IPS DF 6.9 (cell line): ENCODE measurements around the gene HDDC2.

Experiments used
- DNase-seq: peaks from one replicate; pipeline ENCODE4 v3.0.0-alpha.2; 2013; ENCODE audit warnings: low read depth, low spot score
- H3K27ac ChIP-seq: one replicate; pipeline ENCODE4 v1.5.1; 2013; ENCODE audit warnings: low read length, control low read depth
- H3K27me3 ChIP-seq: 2 replicates; pipeline ENCODE4 v1.6.1; 2013; ENCODE audit warnings: mild to moderate bottlenecking, low read length; ENCODE audit not compliant: control insufficient read depth, insufficient read depth
- H3K36me3 ChIP-seq: 2 replicates; pipeline ENCODE4 v1.6.1; 2013; ENCODE audit warnings: low read length; ENCODE audit not compliant: control insufficient read depth, insufficient read depth
- H3K4me1 ChIP-seq: 2 replicates; pipeline ENCODE4 v1.6.1; 2013; ENCODE audit warnings: low read length; ENCODE audit not compliant: control insufficient read depth, insufficient read depth
- H3K4me3 ChIP-seq: 2 replicates; pipeline ENCODE4 v1.5.1; 2013; ENCODE audit warnings: mild to moderate bottlenecking, low read length
- H3K9me3 ChIP-seq: 2 replicates; pipeline ENCODE4 v1.6.1; 2013; ENCODE audit warnings: low read length, inconsistent platforms; ENCODE audit not compliant: control insufficient read depth, insufficient read depth
- WGBS: extraction: QIAGEN DNeasy Blood & Tissue Kit; methylation state at CpG from one replicate; pipeline ENCODE4 v1.1.7; 2013; ENCODE audit warnings: mixed read lengths, missing lambda C conversion rate; ENCODE audit not compliant: insufficient read length, insufficient coverage; 5-methylcytosine and 5-hydroxymethylcytosine counted together

Gene HDDC2

DNA sequence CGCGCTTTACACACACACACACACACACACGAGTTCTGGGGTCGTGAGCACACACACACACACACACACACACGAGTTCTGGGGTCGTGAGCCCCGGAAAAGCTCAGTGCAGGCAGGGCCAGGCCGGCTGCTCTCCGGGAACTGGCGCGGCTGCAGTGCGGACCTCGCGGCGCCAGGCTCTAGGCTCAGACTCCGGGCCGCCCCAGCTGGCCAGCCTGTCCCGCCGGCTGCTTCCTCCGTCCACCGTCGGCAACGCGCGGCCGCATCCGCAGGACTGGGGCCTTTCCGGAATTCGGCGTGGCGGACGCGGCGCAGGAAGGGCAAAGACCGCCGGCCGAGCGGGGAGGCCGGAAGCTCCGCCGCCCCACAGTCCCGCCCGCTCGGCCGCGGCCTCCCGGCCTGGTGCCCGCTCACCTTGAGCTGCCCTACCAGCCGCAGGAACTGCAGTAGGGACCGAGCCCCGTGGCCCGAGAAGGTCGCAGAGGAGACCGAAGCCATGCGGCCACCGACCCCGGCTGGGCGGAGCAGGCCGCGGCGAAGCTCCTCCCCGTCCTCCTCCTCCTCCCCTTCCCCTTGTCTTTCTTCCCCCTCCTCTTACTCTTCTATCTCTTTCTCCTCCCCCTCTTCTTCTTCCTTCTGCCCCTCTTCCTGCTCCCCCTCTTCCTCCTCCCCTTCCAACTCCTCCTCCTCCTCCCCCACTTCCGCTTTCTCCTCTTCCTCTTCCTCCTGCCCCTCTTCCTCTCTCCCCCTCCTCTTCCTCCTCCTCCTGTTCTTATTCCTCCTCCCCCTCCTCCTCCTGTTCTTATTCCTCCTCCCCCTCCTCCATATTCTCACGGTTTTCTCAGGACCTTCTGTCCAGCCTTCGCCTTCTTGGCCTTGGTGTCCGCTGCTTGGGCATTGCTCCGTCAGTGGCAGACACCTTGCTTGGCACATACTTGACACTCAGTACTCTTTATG lies at the start of gene HDDC2:
Gene HDDC2, minus strand, starts transcription at position 533 of the 957 bp plus-strand sequence. Its CDS starts 35 bp downstream, at position 498.
- peaks cover 2% of the 10 kb centered on the region; the same call in 1 of the 2 replicates for H3K36me3 ChIP-seq
- peak within 1 kb of the TSS; percentile 56; the same call in 1 of the 2 replicates for H3K4me3 ChIP-seq
- no peaks in the 10 kb centered on the region for H3K4me1 ChIP-seq
- no CpG with 5 or more reads among the region's 67 CpGs for WGBS
- no peaks in the 10 kb centered on the region for H3K27me3 ChIP-seq
- no peak within 1 kb of the TSS for H3K27ac ChIP-seq
- H3K9me3 ChIP-seq = no peaks in the 10 kb centered on the region
- DNase-seq = no peak

DNA sequence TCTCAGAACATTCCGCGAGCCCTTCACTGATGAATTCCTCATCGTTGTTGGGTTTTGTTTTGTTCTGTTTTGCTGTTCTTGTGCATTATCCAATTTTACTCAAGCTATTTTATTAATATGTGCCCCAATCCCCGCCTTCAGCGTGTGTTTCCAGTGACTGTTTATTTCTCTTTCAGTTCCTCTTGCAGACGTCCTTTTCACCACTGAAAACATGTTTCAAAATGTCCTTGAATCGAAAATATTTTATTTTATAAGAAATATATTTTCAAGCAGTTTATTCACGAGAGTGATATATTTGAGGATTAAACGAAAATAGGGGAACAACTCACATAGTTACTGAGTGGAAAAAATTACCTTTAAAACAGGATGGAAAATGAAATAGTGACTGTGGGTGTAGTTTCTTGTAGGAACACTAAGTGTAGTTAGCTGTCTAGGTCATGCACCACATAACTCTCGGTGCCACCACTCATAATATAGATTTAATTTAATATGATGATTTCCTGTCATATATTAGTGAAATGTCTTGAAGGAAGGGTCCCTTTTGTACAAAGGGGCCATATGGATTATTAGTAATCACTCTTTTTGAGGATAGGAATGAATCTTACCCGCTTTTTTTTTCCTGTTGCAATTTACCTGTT lies 45.3 kb upstream of the HDDC2 start:
- no peak overlapping the region for H3K4me3 ChIP-seq
- H3K27me3 ChIP-seq = no peaks in the 10 kb centered on the region
- no peaks in the 10 kb centered on the region for H3K36me3 ChIP-seq
- no peak for DNase-seq
- 100% methylated on average over 2 of the region's 11 CpGs for WGBS
- no peaks in the 10 kb centered on the region for H3K9me3 ChIP-seq
- no peak overlapping the region for H3K27ac ChIP-seq
- H3K4me1 ChIP-seq = 0 out of 2 replicates have a peak, but pooled peaks cover 2% of the 10 kb centered on the region

GRCh38 chr6:125346201-125346925 lies 44.6 kb upstream of the HDDC2 start:
- H3K27me3 ChIP-seq = no peaks in the 10 kb centered on the region
- H3K36me3 ChIP-seq = no peaks in the 10 kb centered on the region
- no CpG with 5 or more reads among the region's 11 CpGs for WGBS
- 0 out of 2 replicates have a peak, but pooled peaks cover 2% of the 10 kb centered on the region for H3K4me1 ChIP-seq
- no peak overlapping the region for H3K27ac ChIP-seq
- no peaks in the 10 kb centered on the region for H3K9me3 ChIP-seq
- no peak for DNase-seq
- no peak overlapping the region for H3K4me3 ChIP-seq

- Histone ChIP-seq H3K4me1 (no peaks in the 10 kb centered on the region), H3K4me3 (no peak overlapping the region), H3K27me3 (no peaks in the 10 kb centered on the region), H3K36me3 (no peaks in the 10 kb centered on the region), H3K9me3 (no peaks in the 10 kb centered on the region), H3K27ac (no peak overlapping the region)
- WGBS = no CpG with 5 or more reads among the region's 2 CpGs
- no peak for DNase-seq
These were observed 39.7 kb upstream of the HDDC2 start for GRCh38 chr6:125341460-125341859.

DNA sequence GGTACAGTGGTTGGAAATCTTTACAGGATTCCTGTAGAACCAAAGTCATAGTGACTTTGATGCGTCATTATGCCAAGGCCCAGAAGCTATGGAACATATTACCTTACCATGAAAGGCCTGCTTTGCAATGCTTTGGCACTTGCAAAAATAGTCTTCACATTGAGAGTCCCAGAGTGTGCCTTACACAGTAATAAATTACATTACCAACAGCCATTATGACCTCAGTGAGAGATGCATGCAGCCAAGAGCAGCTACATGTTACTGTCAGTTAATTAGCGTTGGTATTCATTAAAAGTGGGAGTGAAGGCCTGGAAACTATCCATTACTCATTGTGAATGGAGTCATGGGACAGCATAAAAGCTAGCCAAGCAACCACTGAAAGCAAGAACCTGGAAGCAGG lies 39.2 kb upstream of the HDDC2 start:
- Histone ChIP-seq H3K4me1 (no peaks in the 10 kb centered on the region), H3K9me3 (no peaks in the 10 kb centered on the region), H3K4me3 (no peak overlapping the region), H3K36me3 (no peaks in the 10 kb centered on the region), H3K27me3 (no peaks in the 10 kb centered on the region), H3K27ac (no peak overlapping the region)
- WGBS = no CpG with 5 or more reads among the region's 2 CpGs
- DNase-seq = no peak

- Histone ChIP-seq H3K27ac (no peak overlapping the region), H3K36me3 (no peaks in the 10 kb centered on the region), H3K4me1 (no peaks in the 10 kb centered on the region), H3K4me3 (no peak overlapping the region), H3K27me3 (no peaks in the 10 kb centered on the region), H3K9me3 (no peaks in the 10 kb centered on the region)
- no peak for DNase-seq
- no CpG with 5 or more reads among the region's 3 CpGs for WGBS
These were observed 38.5 kb upstream of the HDDC2 start for GRCh38 chr6:125340175-125340835.

DNA sequence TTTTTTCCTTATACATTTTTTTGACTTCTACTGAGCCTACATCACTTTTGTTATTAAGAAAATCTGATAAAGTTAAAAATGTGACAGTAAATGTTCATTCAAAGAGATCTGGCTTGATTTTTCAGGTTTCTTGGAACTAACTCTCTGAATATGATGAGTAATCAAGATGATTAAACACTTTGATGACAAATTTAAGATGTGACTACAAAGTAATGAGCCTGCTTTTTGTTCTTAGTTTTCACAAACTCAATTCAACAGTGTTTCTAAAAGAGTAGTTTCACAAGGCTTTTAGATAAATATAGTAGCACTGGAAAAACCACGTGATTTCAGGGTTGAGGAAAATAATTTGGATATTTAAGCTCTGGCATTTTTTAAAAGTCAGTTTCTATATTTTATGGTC lies 37.9 kb upstream of the HDDC2 start:
- no CpG with 5 or more reads among the region's 1 CpG for WGBS
- no peaks in the 10 kb centered on the region for H3K9me3 ChIP-seq
- no peak for DNase-seq
- H3K36me3 ChIP-seq = no peaks in the 10 kb centered on the region
- H3K4me1 ChIP-seq = no peaks in the 10 kb centered on the region
- H3K4me3 ChIP-seq = no peak overlapping the region
- H3K27ac ChIP-seq = no peak overlapping the region
- H3K27me3 ChIP-seq = no peaks in the 10 kb centered on the region

DNA sequence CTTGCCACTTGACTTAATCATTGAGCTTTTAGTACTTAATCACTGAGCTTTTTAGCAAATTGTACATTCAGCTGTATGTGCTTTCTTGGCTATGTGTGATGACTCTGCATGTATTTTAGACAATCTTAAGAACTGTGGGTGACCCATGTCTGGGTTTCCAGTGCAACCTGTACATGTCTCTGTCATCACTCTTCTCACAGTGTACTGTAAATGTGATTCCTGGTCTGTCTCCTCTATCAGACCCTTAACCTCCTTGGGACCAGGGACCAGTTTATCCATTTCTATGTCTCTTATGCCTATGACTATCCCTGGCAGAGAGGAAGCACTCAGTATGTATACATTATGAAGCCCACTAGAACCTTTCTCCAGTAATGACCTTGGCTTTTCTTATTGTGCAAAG lies 36.6 kb upstream of the HDDC2 start:
- H3K9me3 ChIP-seq = no peaks in the 10 kb centered on the region
- no peak overlapping the region for H3K27ac ChIP-seq
- no peaks in the 10 kb centered on the region for H3K27me3 ChIP-seq
- H3K36me3 ChIP-seq = no peaks in the 10 kb centered on the region
- no peaks in the 10 kb centered on the region for H3K4me1 ChIP-seq
- no peak overlapping the region for H3K4me3 ChIP-seq
- no peak for DNase-seq

GRCh38 chr6:125337706-125338105 lies 35.9 kb upstream of the HDDC2 start:
- H3K9me3 ChIP-seq = no peaks in the 10 kb centered on the region
- no peak for DNase-seq
- no CpG with 5 or more reads among the region's 6 CpGs for WGBS

DNA sequence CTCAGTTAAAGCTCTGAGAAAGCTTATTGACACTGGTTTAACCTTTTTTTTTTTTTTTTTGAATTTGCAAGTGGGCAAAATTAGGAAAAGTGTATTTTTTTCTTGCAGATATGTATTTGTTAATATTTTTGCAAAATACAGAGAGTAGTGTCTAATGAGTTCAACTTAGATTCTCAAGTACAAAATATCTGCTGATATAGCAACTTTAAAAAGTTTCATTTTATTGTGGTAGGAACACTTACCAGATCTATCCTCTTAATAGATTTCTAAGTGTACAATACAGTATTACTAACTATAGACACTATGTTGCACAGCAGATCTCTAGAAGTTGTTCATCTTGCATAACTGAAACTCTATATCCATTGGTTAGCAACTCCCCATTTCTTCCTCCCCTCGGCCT lies 30.9 kb upstream of the HDDC2 start:
- Histone ChIP-seq H3K27me3 (no peaks in the 10 kb centered on the region), H3K27ac (no peak overlapping the region), H3K36me3 (no peaks in the 10 kb centered on the region), H3K4me1 (no peaks in the 10 kb centered on the region), H3K4me3 (no peak overlapping the region), H3K9me3 (no peaks in the 10 kb centered on the region)
- no peak for DNase-seq
- WGBS = no CpG with 5 or more reads among the region's 1 CpG

More at GRCh38 chr6:125337706-125338105, 35.9 kb upstream of the HDDC2 start:
- Histone ChIP-seq H3K4me1 (no peaks in the 10 kb centered on the region), H3K36me3 (no peaks in the 10 kb centered on the region), H3K27ac (no peak overlapping the region), H3K4me3 (no peak overlapping the region), H3K27me3 (no peaks in the 10 kb centered on the region)
